22Rv1 (cell line): ENCODE results near the gene MYMK.

Experiments
- ZFX ChIP-seq: fragments of 450-650 bp; IDR thresholded peaks from 2 replicates; pipeline ENCODE4 v1.6.1; 2017; ENCODE audit warnings: antibody characterized with exemption, borderline replicate concordance
- TF ChIP-seq, protein P1 (sequence below): fragments of 450-650 bp; IDR thresholded peaks from 2 replicates; pipeline ENCODE4 v1.5.1; 2017; ENCODE audit warnings: mild to moderate bottlenecking

DNA sequence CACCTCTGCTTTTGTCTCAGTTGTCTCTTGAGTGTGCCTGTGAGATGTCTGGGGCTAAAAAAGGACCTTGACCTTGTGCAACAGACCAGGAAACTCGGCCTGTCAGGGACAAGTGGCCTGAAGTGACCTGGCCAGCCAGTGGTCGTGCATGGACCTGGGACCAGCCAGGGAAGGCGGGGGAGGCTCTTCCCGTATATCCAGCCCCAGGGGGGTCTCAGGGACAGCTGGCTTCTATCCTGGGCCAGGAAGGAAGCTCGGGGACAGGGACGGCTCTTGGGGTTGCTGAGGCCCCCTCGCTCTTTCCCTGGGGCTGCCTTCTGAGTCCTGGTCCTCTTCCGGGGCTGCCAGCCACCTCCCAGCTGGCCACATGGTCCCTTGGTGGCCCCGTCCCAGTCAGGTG is 6.5 kb upstream of the MYMK start:
- TF ChIP-seq, protein P1, sequence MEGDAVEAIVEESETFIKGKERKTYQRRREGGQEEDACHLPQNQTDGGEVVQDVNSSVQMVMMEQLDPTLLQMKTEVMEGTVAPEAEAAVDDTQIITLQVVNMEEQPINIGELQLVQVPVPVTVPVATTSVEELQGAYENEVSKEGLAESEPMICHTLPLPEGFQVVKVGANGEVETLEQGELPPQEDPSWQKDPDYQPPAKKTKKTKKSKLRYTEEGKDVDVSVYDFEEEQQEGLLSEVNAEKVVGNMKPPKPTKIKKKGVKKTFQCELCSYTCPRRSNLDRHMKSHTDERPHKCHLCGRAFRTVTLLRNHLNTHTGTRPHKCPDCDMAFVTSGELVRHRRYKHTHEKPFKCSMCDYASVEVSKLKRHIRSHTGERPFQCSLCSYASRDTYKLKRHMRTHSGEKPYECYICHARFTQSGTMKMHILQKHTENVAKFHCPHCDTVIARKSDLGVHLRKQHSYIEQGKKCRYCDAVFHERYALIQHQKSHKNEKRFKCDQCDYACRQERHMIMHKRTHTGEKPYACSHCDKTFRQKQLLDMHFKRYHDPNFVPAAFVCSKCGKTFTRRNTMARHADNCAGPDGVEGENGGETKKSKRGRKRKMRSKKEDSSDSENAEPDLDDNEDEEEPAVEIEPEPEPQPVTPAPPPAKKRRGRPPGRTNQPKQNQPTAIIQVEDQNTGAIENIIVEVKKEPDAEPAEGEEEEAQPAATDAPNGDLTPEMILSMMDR: no peak
- TF ChIP-seq ZFX: no peak
